GM23248 (cell line): ENCODE results near the gene NSD1. TPM values are rescaled to one million over a fixed set of nuclear protein-coding genes. Genes with fewer than 3 reads are reported as not detected.
A peak's percentile ranks its signal among the peaks of the same experiment; 100 is the strongest.

Experiments
- DNase-seq: peaks from one replicate; pipeline ENCODE4 v3.0.0-alpha.2; 2015
- H2AFZ ChIP-seq: fragments of 200-600 bp; sonication (generic); 2 replicates; pipeline ENCODE4 v1.6.1; 2016; ENCODE audit warnings: antibody characterized with exemption
- H3F3A ChIP-seq: fragments of 200-600 bp; sonication (generic); 2 replicates; pipeline ENCODE4 v1.6.1; 2016; ENCODE audit warnings: mild to moderate bottlenecking, antibody characterized with exemption, mixed run types; ENCODE audit not compliant: insufficient read depth
- H3K27ac ChIP-seq: fragments of 200-600 bp; sonication (generic); 2 replicates; pipeline ENCODE4 v1.5.1; 2016; ENCODE audit warnings: mild to moderate bottlenecking
- H3K27me3 ChIP-seq: fragments of 200-600 bp; sonication (generic); replicated peaks from 2 replicates; pipeline ENCODE4 v1.6.1; 2016; ENCODE audit warnings: mild to moderate bottlenecking; ENCODE audit not compliant: insufficient read depth
- H3K36me3 ChIP-seq: fragments of 200-600 bp; sonication (generic); 2 replicates; pipeline ENCODE4 v1.6.1; 2016; ENCODE audit warnings: low read depth, mild to moderate bottlenecking
- H3K4me1 ChIP-seq: fragments of 200-600 bp; sonication (generic); 2 replicates; pipeline ENCODE4 v1.6.1; 2016; ENCODE audit warnings: mild to moderate bottlenecking; ENCODE audit not compliant: insufficient read depth
- H3K4me2 ChIP-seq: fragments of 200-600 bp; sonication (generic); one replicate; pipeline ENCODE4 v1.6.1; 2016; ENCODE audit warnings: mild to moderate bottlenecking; ENCODE audit not compliant: unreplicated experiment
- H3K4me3 ChIP-seq: fragments of 200-600 bp; sonication (generic); 2 replicates; pipeline ENCODE4 v1.5.1; 2016; ENCODE audit warnings: mild to moderate bottlenecking
- H3K79me2 ChIP-seq: fragments of 200-600 bp; sonication (generic); 2 replicates; pipeline ENCODE4 v1.6.1; 2016; ENCODE audit warnings: mild to moderate bottlenecking; ENCODE audit not compliant: insufficient read depth
- H3K9ac ChIP-seq: fragments of 200-600 bp; sonication (generic); 2 replicates; pipeline ENCODE4 v1.6.1; 2016; ENCODE audit warnings: mild to moderate bottlenecking
- H3K9me2 ChIP-seq: fragments of 200-600 bp; sonication (generic); 2 replicates; pipeline ENCODE4 v1.6.1; 2016; ENCODE audit warnings: mixed run types, mild to moderate bottlenecking, moderate library complexity; ENCODE audit not compliant: insufficient read depth
- H3K9me3 ChIP-seq: fragments of 200-600 bp; sonication (generic); one replicate; pipeline ENCODE4 v1.6.1; 2017; ENCODE audit warnings: low read depth
- H4K20me1 ChIP-seq: fragments of 200-600 bp; sonication (generic); 2 replicates; pipeline ENCODE4 v1.6.0; 2016; ENCODE audit not compliant: insufficient read depth
- EZH2 ChIP-seq: fragments of 200-600 bp; sonication (generic); IDR thresholded peaks from 2 replicates; pipeline ENCODE4 v1.6.1; 2018; ENCODE audit warnings: antibody characterized with exemption, mild to moderate bottlenecking; ENCODE audit not compliant: insufficient read depth, poor library complexity, severe bottlenecking
- EZH2phosphoT487 ChIP-seq: fragments of 200-600 bp; sonication (generic); IDR thresholded peaks from 2 replicates; pipeline ENCODE4 v1.6.1; 2018; ENCODE audit warnings: antibody characterized with exemption, moderate library complexity, mild to moderate bottlenecking, low read depth; ENCODE audit not compliant: insufficient read depth
- WGBS, 2 experiments: methylation state at CpG; one replicate each; pipeline ENCODE4 v1.1.6; 2015 to 2017; ENCODE audit warnings: low lambda C conversion rate in 2 of 2, low coverage in 1 of 2; ENCODE audit errors: missing lambda C conversion rate in 2 of 2; 5-methylcytosine and 5-hydroxymethylcytosine counted together
- in situ Hi-C: fragments of 300-500 bp; cut with MboI; formaldehyde crosslinking; loops from 2 replicates; pipeline ENCODE4 v1.15.0; 2020
- polyA plus RNA-seq: library from polyadenylated mRNA; unstranded; fragments of >200 nt; fragmentation: Nextera tagmentation; extraction: Ambion mirVana; gene quantifications from 2 replicates; pipeline ENCODE4 v1.2.1, GENCODE V29; 2016
- total RNA-seq: library from RNA; depleted of rRNA; stranded (reverse); fragments of >200 nt; shearing (Covaris generic); gene quantifications from 2 replicates; pipeline ENCODE4 v1.2.3, GENCODE V29; 2014

The NSD1 gene
- total and polyA plus RNA-seq, 2 experiments from 2014 or later = 25.9 to 31.9 TPM

DNA sequence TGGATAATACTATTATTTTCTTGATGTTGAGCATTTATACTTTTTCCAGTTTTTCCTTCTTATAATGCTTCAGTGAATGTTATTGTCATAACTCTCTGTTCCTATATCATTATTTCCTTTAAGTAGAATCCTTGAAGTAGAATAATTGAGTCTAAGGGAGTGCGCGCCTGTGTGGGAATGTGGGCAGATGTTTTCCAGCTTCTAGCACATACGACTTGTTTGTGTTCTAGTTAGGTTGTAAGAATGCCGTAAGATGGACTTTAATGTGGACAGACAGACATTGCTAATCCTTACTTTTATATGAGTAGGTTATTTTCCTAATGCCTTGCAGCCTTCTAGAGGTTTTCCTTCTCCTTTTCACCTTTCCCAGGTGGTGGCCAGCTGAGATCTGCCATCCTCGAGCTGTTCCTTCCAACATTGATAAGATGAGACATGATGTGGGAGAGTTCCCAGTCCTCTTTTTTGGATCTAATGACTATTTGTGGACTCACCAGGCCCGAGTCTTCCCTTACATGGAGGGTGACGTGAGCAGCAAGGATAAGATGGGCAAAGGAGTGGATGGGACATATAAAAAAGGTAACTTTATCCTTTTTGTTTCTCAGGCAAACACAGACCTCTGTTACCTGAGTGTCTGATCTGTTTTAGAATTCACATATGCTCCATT, 135.8 kb downstream of the NSD1 start:
- no peaks in the 10 kb centered on the region for H3K9me2 ChIP-seq
- H3K9ac ChIP-seq = no peak overlapping the region
- H2AFZ ChIP-seq = no peak overlapping the region
- H3K79me2 ChIP-seq = no peaks in the 10 kb centered on the region
- no peak for TF ChIP-seq EZH2
- TF ChIP-seq EZH2phosphoT487 = no peak
- in situ Hi-C loops = no loop called here
- no peak overlapping the region for H3K4me3 ChIP-seq
- H3K27ac ChIP-seq = no peak overlapping the region
- peaks cover 10% of the 10 kb centered on the region for H3F3A ChIP-seq
- no peaks in the 10 kb centered on the region for H3K9me3 ChIP-seq
- H3K27me3 ChIP-seq = no peaks in the 10 kb centered on the region
- 93% methylated on average over 7 of the region's 7 CpGs for WGBS, 2 experiments
- no peak overlapping the region for H3K4me2 ChIP-seq
- DNase-seq = no peak
- H4K20me1 ChIP-seq = no peaks in the 10 kb centered on the region
- H3K4me1 ChIP-seq = no peaks in the 10 kb centered on the region
- H3K36me3 ChIP-seq = peaks cover 33% of the 10 kb centered on the region

DNA sequence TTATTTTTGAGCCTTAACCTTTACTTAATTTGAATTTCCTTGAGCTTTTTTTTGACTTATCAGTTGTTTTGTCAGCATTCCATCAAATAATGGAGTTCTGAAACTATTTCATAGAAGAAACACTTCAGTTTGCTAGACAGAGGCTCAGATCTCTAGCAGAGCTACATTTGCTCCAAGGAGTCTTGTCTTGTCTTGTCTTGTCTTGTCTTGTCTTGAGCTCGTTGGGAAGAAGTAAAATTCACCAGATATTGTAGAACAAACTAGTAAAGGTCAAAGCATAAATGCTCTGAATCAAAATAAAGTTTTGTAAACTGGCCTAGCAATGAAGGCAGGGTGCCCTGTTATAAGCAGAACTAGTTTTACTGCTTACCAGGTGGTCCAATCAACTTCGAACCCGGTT, 136.4 kb downstream of the NSD1 start:
- 95 to 99% methylated on average over 3 of the region's 3 CpGs for WGBS, 2 experiments
- H3K27me3 ChIP-seq = no peaks in the 10 kb centered on the region
- no peak overlapping the region for H3K27ac ChIP-seq
- no peaks in the 10 kb centered on the region for H3K79me2 ChIP-seq
- no peak for DNase-seq
- H3F3A ChIP-seq = peaks cover 11% of the 10 kb centered on the region
- no peaks in the 10 kb centered on the region for H3K9me2 ChIP-seq
- H2AFZ ChIP-seq = no peak overlapping the region
- peaks cover 32% of the 10 kb centered on the region for H3K36me3 ChIP-seq
- H3K4me3 ChIP-seq = no peak overlapping the region
- no peak overlapping the region for H3K4me2 ChIP-seq
- H3K9me3 ChIP-seq = no peaks in the 10 kb centered on the region
- no peaks in the 10 kb centered on the region for H3K4me1 ChIP-seq
- in situ Hi-C loops = no loop called here
- TF ChIP-seq EZH2phosphoT487 (no peak), EZH2 (no peak)
- H3K9ac ChIP-seq = no peak overlapping the region
- no peaks in the 10 kb centered on the region for H4K20me1 ChIP-seq

DNA sequence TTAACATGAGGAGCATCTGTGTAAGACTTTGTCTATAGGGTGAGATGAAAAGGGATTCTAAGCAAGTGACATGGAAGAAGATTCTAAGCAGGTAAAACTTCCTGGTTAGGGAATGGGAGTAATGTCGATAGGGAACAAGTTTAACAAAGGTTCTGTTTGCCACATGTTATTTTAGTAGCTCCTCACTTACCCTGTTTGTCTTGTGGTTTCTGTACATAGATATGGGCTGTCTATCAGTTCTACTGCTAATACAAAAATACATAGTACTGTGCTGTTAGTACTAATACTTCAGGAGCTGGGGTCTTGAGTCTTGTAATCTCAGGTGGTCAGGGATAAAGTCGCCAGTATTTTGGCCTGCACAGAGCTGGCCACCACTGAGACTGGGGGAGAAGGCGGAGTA, 137.1 kb downstream of the NSD1 start:
- H4K20me1 ChIP-seq = no peaks in the 10 kb centered on the region
- H3K79me2 ChIP-seq = no peaks in the 10 kb centered on the region
- peaks cover 35% of the 10 kb centered on the region for H3K36me3 ChIP-seq
- H3K4me1 ChIP-seq = no peaks in the 10 kb centered on the region
- H3K9me3 ChIP-seq = no peaks in the 10 kb centered on the region
- H3K27me3 ChIP-seq = no peaks in the 10 kb centered on the region
- H3K4me3 ChIP-seq = no peak overlapping the region
- no peak overlapping the region for H3K9ac ChIP-seq
- peaks cover 11% of the 10 kb centered on the region for H3F3A ChIP-seq
- no peak for TF ChIP-seq EZH2
- no peak for TF ChIP-seq EZH2phosphoT487
- WGBS, 2 experiments = 66 to 68% methylated on average over 3 of the region's 3 CpGs
- no peak for DNase-seq
- H2AFZ ChIP-seq = no peak overlapping the region
- H3K27ac ChIP-seq = no peak overlapping the region
- H3K9me2 ChIP-seq = no peaks in the 10 kb centered on the region
- no peak overlapping the region for H3K4me2 ChIP-seq
- in situ Hi-C loops = no loop called here

DNA sequence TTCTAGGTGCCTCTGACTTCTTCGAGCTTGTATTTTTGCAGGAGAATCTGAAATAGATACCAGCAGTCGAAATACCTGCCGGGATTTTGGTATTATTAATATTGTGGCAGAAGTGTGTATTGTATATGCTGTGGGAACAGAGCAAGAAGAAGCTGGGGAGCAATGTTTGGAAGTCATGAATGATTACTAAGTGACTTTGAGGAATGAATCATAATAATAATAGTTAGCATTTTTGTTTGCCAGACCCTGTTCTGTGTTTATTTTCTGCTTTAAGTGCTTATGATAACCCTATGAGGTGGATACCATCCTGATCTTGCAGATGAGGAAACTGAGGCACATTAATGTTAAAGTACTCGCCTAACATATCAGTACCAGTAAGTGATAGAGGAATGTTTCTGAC, 137.5 kb downstream of the NSD1 start:
- H3K79me2 ChIP-seq = no peaks in the 10 kb centered on the region
- DNase-seq = peak; percentile 6
- no peaks in the 10 kb centered on the region for H3K4me1 ChIP-seq
- 95 to 97% methylated on average over 4 of the region's 4 CpGs for WGBS, 2 experiments
- in situ Hi-C loops = no loop called here
- no peak overlapping the region for H3K4me3 ChIP-seq
- no peaks in the 10 kb centered on the region for H4K20me1 ChIP-seq
- no peaks in the 10 kb centered on the region for H3K27me3 ChIP-seq
- H3K9me2 ChIP-seq = no peaks in the 10 kb centered on the region
- H3K9me3 ChIP-seq = no peaks in the 10 kb centered on the region
- peaks cover 11% of the 10 kb centered on the region for H3F3A ChIP-seq
- H3K4me2 ChIP-seq = no peak overlapping the region
- no peak for TF ChIP-seq EZH2phosphoT487
- TF ChIP-seq EZH2 = no peak
- H2AFZ ChIP-seq = no peak overlapping the region
- H3K27ac ChIP-seq = no peak overlapping the region
- H3K36me3 ChIP-seq = peaks cover 40% of the 10 kb centered on the region
- H3K9ac ChIP-seq = no peak overlapping the region

DNA sequence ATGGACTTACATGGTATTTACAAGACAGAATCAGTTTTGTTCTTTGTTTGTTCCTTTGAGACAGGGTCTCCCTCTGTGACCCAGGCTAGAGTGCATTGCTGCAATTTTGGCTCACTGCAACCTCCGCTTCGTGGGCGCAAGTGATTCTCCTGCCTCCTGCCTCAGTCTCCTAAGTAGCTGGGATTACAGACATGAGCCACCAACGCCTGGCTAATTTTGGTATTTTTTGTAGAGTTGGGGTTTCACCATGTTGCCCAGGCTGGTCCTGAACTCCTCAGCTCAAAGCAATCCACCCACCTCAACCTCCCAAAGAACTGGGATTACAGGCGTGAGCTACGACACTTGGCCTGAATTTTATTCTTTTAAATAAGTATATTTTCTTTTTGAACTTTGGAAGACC, 142.3 kb downstream of the NSD1 start:
- Histone ChIP-seq H2AFZ (no peak overlapping the region), H3K4me1 (no peaks in the 10 kb centered on the region), H3K36me3 (peaks cover 54% of the 10 kb centered on the region), H3K4me2 (no peak overlapping the region), H3F3A (peaks cover 13% of the 10 kb centered on the region), H3K9me2 (no peaks in the 10 kb centered on the region), H3K27ac (no peak overlapping the region), H3K9me3 (no peaks in the 10 kb centered on the region), H4K20me1 (no peaks in the 10 kb centered on the region), H3K4me3 (no peak overlapping the region), H3K27me3 (no peaks in the 10 kb centered on the region), H3K9ac (no peak overlapping the region), H3K79me2 (no peaks in the 10 kb centered on the region)
- TF ChIP-seq EZH2 = no peak
- no peak for TF ChIP-seq EZH2phosphoT487
- in situ Hi-C loops = no loop called here
- DNase-seq = no peak
- 87 to 90% methylated on average over 6 of the region's 6 CpGs for WGBS, 2 experiments
